Lower leg skin (tissue), 3 donors: Measurements from ENCODE around the gene GHRL.

Experiments used
- POLR2A ChIP-seq, 2 donors: fragments of 450-650 bp; IDR thresholded peaks; one replicate each; pipeline ENCODE4 v1.6.1; 2016 to 2017; ENCODE audit warnings: antibody characterized with exemption in 2 of 2, mild to moderate bottlenecking in 1 of 2, moderate library complexity in 1 of 2
- TF ChIP-seq, protein P1 (sequence below), 3 donors: fragments of 450-650 bp; IDR thresholded peaks; one replicate each; pipeline ENCODE4 v1.5.1; 2016; ENCODE audit warnings: antibody characterized with exemption in 3 of 3, mild to moderate bottlenecking in 3 of 3, moderate library complexity in 2 of 3

DNA sequence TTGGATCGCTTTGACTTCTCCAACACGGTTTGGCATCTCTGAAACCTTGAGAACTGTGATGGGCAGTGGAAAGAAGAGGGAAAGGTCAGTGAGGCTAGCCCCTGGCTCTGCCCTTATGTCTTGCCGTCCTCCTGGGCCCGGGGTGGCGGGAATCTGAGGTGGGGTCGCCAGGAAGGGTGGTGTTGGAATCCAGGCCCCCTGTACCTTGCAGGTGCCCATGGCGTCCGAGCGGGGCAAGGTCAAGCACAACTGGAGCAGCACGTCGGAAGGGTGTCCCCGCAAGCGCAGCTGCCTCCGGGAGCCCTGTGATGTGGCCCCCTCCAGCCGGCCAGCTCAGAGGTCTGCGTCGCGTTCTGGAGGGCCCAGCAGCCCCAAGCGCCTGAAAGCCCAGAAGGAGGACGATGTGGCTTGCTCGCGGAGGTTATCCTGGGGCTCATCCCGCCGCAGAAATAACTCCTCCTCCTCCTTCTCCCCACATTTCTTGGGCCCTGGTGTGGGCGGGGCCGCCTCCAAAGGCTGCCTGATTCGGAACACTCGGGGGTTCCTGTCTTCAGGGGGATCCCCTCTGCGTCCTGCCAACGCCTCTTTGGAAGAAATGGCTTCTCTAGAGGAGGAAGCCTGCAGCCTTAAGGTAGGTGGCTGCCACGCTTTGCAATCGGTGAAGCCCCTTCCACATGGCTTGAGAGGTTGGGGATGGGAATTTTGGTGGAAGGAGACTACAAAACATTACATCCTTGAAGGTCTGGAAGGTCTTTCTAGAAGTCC, 43.6 kb downstream of the GHRL start:
- no peak for TF ChIP-seq POLR2A (IDR thresholded peaks at IDR 0.05)
- TF ChIP-seq, protein P1, sequence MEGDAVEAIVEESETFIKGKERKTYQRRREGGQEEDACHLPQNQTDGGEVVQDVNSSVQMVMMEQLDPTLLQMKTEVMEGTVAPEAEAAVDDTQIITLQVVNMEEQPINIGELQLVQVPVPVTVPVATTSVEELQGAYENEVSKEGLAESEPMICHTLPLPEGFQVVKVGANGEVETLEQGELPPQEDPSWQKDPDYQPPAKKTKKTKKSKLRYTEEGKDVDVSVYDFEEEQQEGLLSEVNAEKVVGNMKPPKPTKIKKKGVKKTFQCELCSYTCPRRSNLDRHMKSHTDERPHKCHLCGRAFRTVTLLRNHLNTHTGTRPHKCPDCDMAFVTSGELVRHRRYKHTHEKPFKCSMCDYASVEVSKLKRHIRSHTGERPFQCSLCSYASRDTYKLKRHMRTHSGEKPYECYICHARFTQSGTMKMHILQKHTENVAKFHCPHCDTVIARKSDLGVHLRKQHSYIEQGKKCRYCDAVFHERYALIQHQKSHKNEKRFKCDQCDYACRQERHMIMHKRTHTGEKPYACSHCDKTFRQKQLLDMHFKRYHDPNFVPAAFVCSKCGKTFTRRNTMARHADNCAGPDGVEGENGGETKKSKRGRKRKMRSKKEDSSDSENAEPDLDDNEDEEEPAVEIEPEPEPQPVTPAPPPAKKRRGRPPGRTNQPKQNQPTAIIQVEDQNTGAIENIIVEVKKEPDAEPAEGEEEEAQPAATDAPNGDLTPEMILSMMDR (IDR thresholded peaks at IDR 0.05): no peak
